ENCODE results near the gene KCNK7. TPM values are rescaled to one million over a fixed set of nuclear protein-coding genes. Genes with fewer than 3 reads are reported as not detected.

The KCNK7 gene
- total RNA-seq, 1 experiment from 2014 or later, result 1.8 TPM

GRCh38 chr11:65625628-65626342 is 30.2 kb upstream of the KCNK7 start:
- Mint-ChIP-seq H3K4me1 (no peaks in the 10 kb centered on the region), H3K4me3 (no peak overlapping the region)

More at GRCh38 chr11:65625628-65626342, 30.2 kb upstream of the KCNK7 start:
- H3K14ac ChIP-seq (ENCODE audit: insufficient read depth, low read length), result no peak overlapping the region
- H3K56ac ChIP-seq (ENCODE audit: insufficient read length, low read depth, low read length), result no peak overlapping the region
- peak; percentile 59 for TF ChIP-seq CTCF (conservative IDR thresholded peaks at IDR 0.05)
- H3K9ac ChIP-seq (ENCODE audit: extremely low read depth, insufficient read length, low read length), result no peak overlapping the region
- no peak overlapping the region for H3K23ac ChIP-seq (ENCODE audit: insufficient read length, low read depth, low read length)
- H3T11ph ChIP-seq (ENCODE audit: low read length), result no peak overlapping the region
- H2BK15ac ChIP-seq (ENCODE audit: low read depth, low read length), result no peak overlapping the region
- no peak overlapping the region for H3K4me2 ChIP-seq (ENCODE audit: insufficient read depth, insufficient read length, low read length)
- no peak overlapping the region for H3K27ac ChIP-seq (ENCODE audit: insufficient read length, low read depth, low read length)
- H2AFZ ChIP-seq (ENCODE audit: low read length), result no peak overlapping the region
- no peaks in the 10 kb centered on the region for H3K23me2 ChIP-seq (ENCODE audit: insufficient read length, low read depth, low read length, poor library complexity, severe bottlenecking)
- no peak overlapping the region for H2AK5ac ChIP-seq (ENCODE audit: insufficient read length, low read length)
- H3K79me1 ChIP-seq (ENCODE audit: insufficient read depth, low read depth, low read length, poor library complexity, severe bottlenecking), result no peaks in the 10 kb centered on the region
- H2BK5ac ChIP-seq (ENCODE audit: insufficient read length, low read length), result no peak overlapping the region
- H2BK12ac ChIP-seq (ENCODE audit: insufficient read length, low read depth, low read length), result no peak overlapping the region
- no peak overlapping the region for H2BK120ac ChIP-seq (ENCODE audit: low read depth, low read length, poor library complexity, severe bottlenecking)
- DNase-seq, result peak; percentile 61
- Mint-ChIP-seq H3K9me3 (no peaks in the 10 kb centered on the region), H3K27ac (peak overlapping the region in 1 of 3 experiments; percentile 89; a peak in 1 of 7 replicates), H3K36me3 (ENCODE audit: insufficient read depth in 1 of 3, low read depth in 3 of 3) (peaks cover 19 to 81% (median 73%) of the 10 kb centered on the region in 3 experiments; a peak in 6 of 7 replicates), H3K27me3 (ENCODE audit: low read depth) (no peaks in the 10 kb centered on the region)
- H2BK20ac ChIP-seq (ENCODE audit: low read depth, low read length, poor library complexity, severe bottlenecking), result no peak overlapping the region
- H4K91ac ChIP-seq (ENCODE audit: insufficient read length, low read depth, low read length), result no peak overlapping the region
- no peaks in the 10 kb centered on the region for H3K4me1 ChIP-seq (ENCODE audit: insufficient read depth, low read length)
- no peaks in the 10 kb centered on the region for H3K9me3 ChIP-seq (ENCODE audit: control insufficient read depth, low read depth, low read length)
- WGBS (ENCODE audit: extremely low coverage, insufficient read length, low lambda C conversion rate), result no CpG with 5 or more reads among the region's 30 CpGs
- H3K79me2 ChIP-seq (ENCODE audit: insufficient read depth, low read length), result no peaks in the 10 kb centered on the region
- H3K18ac ChIP-seq (ENCODE audit: insufficient read length, low read depth, low read length), result no peak overlapping the region
- H3K27me3 ChIP-seq (ENCODE audit: insufficient read depth, low read length), result no peaks in the 10 kb centered on the region
- H4K5ac ChIP-seq (ENCODE audit: insufficient read length, low read depth, low read length), result no peak overlapping the region
- no peaks in the 10 kb centered on the region for H4K20me1 ChIP-seq (ENCODE audit: control insufficient read depth, insufficient read depth, insufficient read length)
- no peak overlapping the region for H4K8ac ChIP-seq (replicated peaks; ENCODE audit: insufficient read length, low read depth, low read length)
- no peak overlapping the region for H3K4ac ChIP-seq (ENCODE audit: low read depth, low read length)
